Measurements from ENCODE around the gene RPL7L1.

DNA sequence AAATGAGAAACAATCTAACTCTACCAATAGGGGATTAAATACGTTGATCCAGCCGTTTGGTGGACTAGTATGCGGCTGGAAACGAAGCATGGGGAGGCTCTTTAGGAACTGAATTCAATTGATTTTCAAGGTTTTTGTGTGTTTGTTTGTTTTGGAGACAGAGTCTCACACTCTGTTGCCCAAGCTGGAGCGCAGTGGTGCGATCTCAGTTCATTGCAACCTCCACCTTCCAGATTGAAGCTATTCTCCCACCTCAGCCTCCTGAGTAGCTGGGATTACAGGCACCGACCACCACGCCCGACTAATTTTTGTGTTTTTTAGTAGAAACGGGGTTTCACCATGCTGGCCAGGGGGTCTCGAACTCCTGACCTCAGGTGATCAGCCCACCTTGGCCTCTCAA, 57.0 kb downstream of the RPL7L1 start:
- TF ChIP-seq, protein P1, sequence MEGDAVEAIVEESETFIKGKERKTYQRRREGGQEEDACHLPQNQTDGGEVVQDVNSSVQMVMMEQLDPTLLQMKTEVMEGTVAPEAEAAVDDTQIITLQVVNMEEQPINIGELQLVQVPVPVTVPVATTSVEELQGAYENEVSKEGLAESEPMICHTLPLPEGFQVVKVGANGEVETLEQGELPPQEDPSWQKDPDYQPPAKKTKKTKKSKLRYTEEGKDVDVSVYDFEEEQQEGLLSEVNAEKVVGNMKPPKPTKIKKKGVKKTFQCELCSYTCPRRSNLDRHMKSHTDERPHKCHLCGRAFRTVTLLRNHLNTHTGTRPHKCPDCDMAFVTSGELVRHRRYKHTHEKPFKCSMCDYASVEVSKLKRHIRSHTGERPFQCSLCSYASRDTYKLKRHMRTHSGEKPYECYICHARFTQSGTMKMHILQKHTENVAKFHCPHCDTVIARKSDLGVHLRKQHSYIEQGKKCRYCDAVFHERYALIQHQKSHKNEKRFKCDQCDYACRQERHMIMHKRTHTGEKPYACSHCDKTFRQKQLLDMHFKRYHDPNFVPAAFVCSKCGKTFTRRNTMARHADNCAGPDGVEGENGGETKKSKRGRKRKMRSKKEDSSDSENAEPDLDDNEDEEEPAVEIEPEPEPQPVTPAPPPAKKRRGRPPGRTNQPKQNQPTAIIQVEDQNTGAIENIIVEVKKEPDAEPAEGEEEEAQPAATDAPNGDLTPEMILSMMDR (conservative IDR thresholded peaks at IDR 0.05; ENCODE audit: low read depth, low read length), result no peak
- no peak for TF ChIP-seq EZH2 (IDR thresholded peaks at IDR 0.05; ENCODE audit: borderline replicate concordance, low read depth, low read length, poor library complexity, severe bottlenecking)

Measured in A673 (cell line).